IMR-90 (cell line): Measurements from ENCODE around the gene APOBEC3F. TPM values are rescaled to one million over a fixed set of nuclear protein-coding genes. Genes with fewer than 3 reads are reported as not detected.
"Not testable (repeated sequence)": the region's sequence is repeated elsewhere in the genome, so short reads cannot be mapped to it uniquely, and the experiment has no call there.

ENCODE experiments used
- ATAC-seq: fragments of 200-7000 bp; cut with Tn5 transposase; 2 replicates; pipeline ENCODE4 v1.9.1; 2020; ENCODE audit warnings: low read depth, mild to moderate bottlenecking, moderate library complexity
- BruUV-seq: library from RNA; stranded (reverse); fragments of 400-500 nt; replicated peaks from 2 replicates; lab custom pipeline; 2021; lab: Mats Ljungman, UMichigan
- CTCF ChIA-PET: fragments of 300-600 bp; formaldehyde crosslinking; extraction: SDS; loops from one replicate; lab custom pipeline; 2021; ENCODE audit warnings: antibody characterized with exemption; lab: Yijun Ruan, JAX
- POLR2A ChIA-PET: fragments of 300-600 bp; sonication (Branson Sonifier 250); formaldehyde crosslinking; loops from one replicate; lab custom pipeline; 2022; ENCODE audit warnings: antibody characterized with exemption; ENCODE audit not compliant: unreplicated experiment; lab: Charles Lee
- DNase-seq: peaks from one replicate; pipeline ENCODE4 v3.0.0; 2013
- H2AFZ ChIP-seq: replicated peaks from 2 replicates; pipeline ENCODE3; 2013; ENCODE audit warnings: low read length, mild to moderate bottlenecking; ENCODE audit not compliant: poor library complexity
- H2AK5ac ChIP-seq: 2 replicates; pipeline ENCODE4 v1.6.1; 2013; ENCODE audit warnings: low read depth, low read length, inconsistent platforms
- H2AK9ac ChIP-seq: replicated peaks from 2 replicates; pipeline ENCODE3; 2013; ENCODE audit warnings: mild to moderate bottlenecking, low read depth, low read length, moderate library complexity; ENCODE audit not compliant: poor library complexity
- H2BK120ac ChIP-seq: 2 replicates; pipeline ENCODE4 v1.6.1; 2013; ENCODE audit warnings: low read depth, low read length, inconsistent platforms
- H2BK15ac ChIP-seq: 3 replicates; pipeline ENCODE4 v1.6.1; 2013; ENCODE audit warnings: low read depth, low read length, inconsistent platforms
- H2BK20ac ChIP-seq: 2 replicates; pipeline ENCODE4 v1.6.1; 2013; ENCODE audit warnings: low read depth, mild to moderate bottlenecking, inconsistent platforms, low read length, moderate library complexity
- H2BK5ac ChIP-seq: 2 replicates; pipeline ENCODE4 v1.6.1; 2013; ENCODE audit warnings: mild to moderate bottlenecking, low read depth, low read length, inconsistent platforms; ENCODE audit not compliant: poor library complexity, severe bottlenecking
- H3K14ac ChIP-seq: replicated peaks from 2 replicates; pipeline ENCODE4 v1.6.1; 2013; ENCODE audit warnings: low read depth, low read length, inconsistent platforms
- H3K18ac ChIP-seq: 2 replicates; pipeline ENCODE4 v1.6.1; 2013; ENCODE audit warnings: low read depth, low read length, control low read depth
- H3K23ac ChIP-seq: 2 replicates; pipeline ENCODE4 v1.6.1; 2013; ENCODE audit warnings: low read depth, low read length, inconsistent platforms
- H3K27ac ChIP-seq: 2 replicates; pipeline ENCODE4 v1.5.1; 2013; ENCODE audit warnings: mild to moderate bottlenecking, control low read depth, low read length; ENCODE audit not compliant: insufficient read depth
- H3K27me3 ChIP-seq: 2 replicates; pipeline ENCODE4 v1.6.1; 2013; ENCODE audit warnings: low read length; ENCODE audit not compliant: control insufficient read depth, insufficient read depth
- H3K36me3 ChIP-seq: 2 replicates; pipeline ENCODE4 v1.6.1; 2013; ENCODE audit warnings: low read length, mixed read lengths; ENCODE audit not compliant: control insufficient read depth, insufficient read depth
- H3K4ac ChIP-seq: 2 replicates; pipeline ENCODE4 v1.6.1; 2013; ENCODE audit warnings: low read depth, low read length, inconsistent platforms
- H3K4me1 ChIP-seq: 2 replicates; pipeline ENCODE4 v1.6.1; 2013; ENCODE audit warnings: low read length, mixed read lengths; ENCODE audit not compliant: control insufficient read depth, insufficient read depth
- H3K4me2 ChIP-seq: 2 replicates; pipeline ENCODE4 v1.6.1; 2013; ENCODE audit warnings: low read depth, mild to moderate bottlenecking, control low read depth, low read length, moderate library complexity
- H3K4me3 ChIP-seq: 2 replicates; pipeline ENCODE4 v1.5.1; 2013; ENCODE audit warnings: low read depth, mild to moderate bottlenecking, control low read depth, low read length, moderate library complexity; ENCODE audit not compliant: insufficient read depth
- H3K56ac ChIP-seq: 2 replicates; pipeline ENCODE4 v1.6.1; 2013; ENCODE audit warnings: low read length, inconsistent platforms; ENCODE audit not compliant: insufficient read depth; ENCODE audit errors: extremely low read depth
- H3K79me1 ChIP-seq, 2 experiments: 2 replicates each; pipeline ENCODE4 v1.6.1; 2013; ENCODE audit warnings: low read length in 2 of 2, inconsistent platforms in 1 of 2, low read depth in 1 of 2
- H3K9ac ChIP-seq: 2 replicates; pipeline ENCODE4 v1.6.1; 2013; ENCODE audit warnings: low read depth, low read length, control low read depth
- H3K9me1 ChIP-seq: 2 replicates; pipeline ENCODE4 v1.6.1; 2013; ENCODE audit warnings: low read length, inconsistent platforms; ENCODE audit not compliant: insufficient read depth
- H3K9me3 ChIP-seq: 2 replicates; pipeline ENCODE4 v1.6.1; 2013; ENCODE audit warnings: low read length; ENCODE audit not compliant: control insufficient read depth, insufficient read depth
- H4K20me1 ChIP-seq: 2 replicates; pipeline ENCODE4 v1.6.1; 2013; ENCODE audit warnings: low read length, inconsistent platforms; ENCODE audit not compliant: insufficient read depth
- H4K5ac ChIP-seq: 2 replicates; pipeline ENCODE4 v1.6.1; 2013; ENCODE audit warnings: mild to moderate bottlenecking, low read depth, low read length, control low read depth
- H4K8ac ChIP-seq, 2 experiments: 2 replicates each; pipeline ENCODE4 v1.6.1; 2013; ENCODE audit warnings: low read depth in 2 of 2, low read length in 2 of 2, control low read depth in 1 of 2, inconsistent platforms in 1 of 2
- H4K91ac ChIP-seq: 2 replicates; pipeline ENCODE4 v1.6.1; 2013; ENCODE audit warnings: low read depth, low read length, inconsistent platforms; ENCODE audit not compliant: insufficient read depth
- WGBS, 2 experiments: methylation state at CpG; one replicate each; pipeline versions ENCODE4 v1.1.5 to v1.1.7; 2013; ENCODE audit warnings: missing lambda C conversion rate in 2 of 2; ENCODE audit not compliant: insufficient read length in 1 of 2; ENCODE audit errors: extremely low coverage in 2 of 2; 5-methylcytosine and 5-hydroxymethylcytosine counted together
- dilution Hi-C: fragments of 300-500 bp; cut with HindIII; formaldehyde crosslinking; loops from one replicate; pipeline ENCODE4 v1.14.3; 2018; ENCODE audit warnings: low sequenced_read_pairs; ENCODE audit not compliant: unreplicated experiment
- in situ Hi-C: fragments of 300-500 bp; cut with MboI; formaldehyde crosslinking; loops from 3 replicates; pipeline ENCODE4 v1.14.3; 2019; ENCODE audit warnings: low sequenced_read_pairs, inconsistent platforms, mixed read lengths
- intact Hi-C: fragments of 100-400 bp; cut with micrococcal nuclease; formaldehyde crosslinking; loops from 2 replicates; pipeline ENCODE4 v1.10.0; 2022
- polyA plus RNA-seq, 3 experiments: library from polyadenylated mRNA; depleted of rRNA; stranded (reverse); fragments of >200 nt; gene quantifications; 2 replicates each; pipeline ENCODE4 v1.2.3, GENCODE V29; 2012; ENCODE audit warnings: low replicate concordance in 1 of 3
- total RNA-seq: library from RNA; depleted of rRNA; stranded (reverse); fragments of >200 nt; gene quantifications from 2 replicates; pipeline ENCODE4 v1.2.3, GENCODE V29; 2012

Gene APOBEC3F
- total and polyA plus RNA-seq, 2 of the 4 experiments (the other 2 are of a cell fraction), result 3.4 to 8.3 TPM

DNA sequence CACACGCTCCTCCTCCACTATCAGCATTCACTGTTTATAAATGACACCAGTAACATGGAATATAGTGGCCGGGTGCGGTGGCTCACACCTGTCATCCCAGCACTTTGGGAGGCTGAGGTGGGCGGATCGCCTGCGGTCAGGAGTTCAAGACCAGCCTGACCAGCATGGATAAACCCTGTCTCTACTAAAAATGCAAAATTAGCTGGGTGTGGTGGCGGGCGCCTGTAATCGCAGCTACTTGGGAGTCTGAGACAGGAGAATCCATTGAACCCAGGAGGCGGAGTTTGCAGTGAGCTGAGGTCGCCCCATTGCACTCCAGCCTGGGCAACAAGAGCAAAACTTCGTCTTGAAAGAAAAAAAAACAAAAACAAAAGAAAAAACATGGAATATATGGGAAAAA lies 37.2 kb downstream of the APOBEC3F start:
- H3K27ac ChIP-seq, H3K36me3 ChIP-seq, H2AFZ ChIP-seq, BruUV-seq, H3K14ac ChIP-seq, in situ Hi-C loops, H2BK20ac ChIP-seq, H2BK5ac ChIP-seq, intact Hi-C loops, H3K79me1 ChIP-seq, H3K4me1 ChIP-seq, POLR2A ChIA-PET, dilution Hi-C loops, H4K20me1 ChIP-seq, ATAC-seq, H3K18ac ChIP-seq, H2BK15ac ChIP-seq, H2AK9ac ChIP-seq, H3K56ac ChIP-seq, DNase-seq, H3K27me3 ChIP-seq, CTCF ChIA-PET, H2BK120ac ChIP-seq, H3K9me1 ChIP-seq, H4K91ac ChIP-seq, H3K9me3 ChIP-seq, H2AK5ac ChIP-seq: not testable (repeated sequence)
- 0 out of 2 replicates have a peak overlapping the region, but pooled peaks have one; percentile 73 for H3K9ac ChIP-seq
- H4K5ac ChIP-seq, result peak overlapping the region; percentile 95; the same call in 1 of the 2 replicates
- H3K4me2 ChIP-seq, result peak overlapping the region; percentile 95
- WGBS, 2 experiments, result no CpG with 5 or more reads among the region's 12 CpGs
- 0 out of 2 replicates have a peak overlapping the region, but pooled peaks have one; percentile 38 for H3K23ac ChIP-seq
- peak overlapping the region; percentile 77; the same call in 1 of the 2 replicates for H3K4ac ChIP-seq
- peak overlapping the region; percentile 48 for H3K4me3 ChIP-seq
- H4K8ac ChIP-seq, result peak overlapping the region; percentile 92 to 98; a peak in 2 of 4 replicates
